MCF 10A (cell line): Measurements from ENCODE around the gene CEACAM5. TPM values are rescaled to one million over a fixed set of nuclear protein-coding genes. Genes with fewer than 3 reads are reported as not detected.

Source experiments
- BruUV-seq: library from RNA; stranded (reverse); fragments of 400-500 nt; replicated peaks from 2 replicates; lab custom pipeline; 2021; lab: Mats Ljungman, UMichigan
- CTCF ChIA-PET: fragments of 300-600 bp; sonication (Branson Sonifier 250); formaldehyde crosslinking; extraction: SDS; loops from one replicate; lab custom pipeline; 2021; ENCODE audit warnings: antibody characterized with exemption, inconsistent platforms; lab: Yijun Ruan, JAX
- POLR2A ChIA-PET: fragments of 300-600, 350-650 bp; sonication (Branson Sonifier 250); formaldehyde crosslinking; extraction: SDS; loops from one replicate; lab custom pipeline; 2020; ENCODE audit warnings: antibody characterized with exemption, inconsistent platforms; lab: Yijun Ruan, JAX
- DNase-seq: peaks from one replicate; pipeline ENCODE4 v3.0.0-alpha.2; 2018; ENCODE audit not compliant: unreplicated experiment
- H3K27ac Mint-ChIP-seq: one replicate; pipeline ENCODE4 v1.8.0; 2022; ENCODE audit warnings: mild to moderate bottlenecking, low read depth, mixed read lengths; ENCODE audit not compliant: unreplicated experiment
- H3K27me3 Mint-ChIP-seq: one replicate; pipeline ENCODE4 v1.8.0; 2022; ENCODE audit warnings: mixed read lengths; ENCODE audit not compliant: insufficient read depth, unreplicated experiment
- H3K36me3 Mint-ChIP-seq: one replicate; pipeline ENCODE4 v1.8.0; 2022; ENCODE audit warnings: mild to moderate bottlenecking, moderate library complexity, mixed read lengths; ENCODE audit not compliant: insufficient read depth, unreplicated experiment
- H3K4me1 Mint-ChIP-seq: one replicate; pipeline ENCODE4 v1.8.0; 2022; ENCODE audit warnings: mixed read lengths; ENCODE audit not compliant: insufficient read depth, unreplicated experiment
- H3K4me3 Mint-ChIP-seq: one replicate; pipeline ENCODE4 v1.8.0; 2022; ENCODE audit warnings: mild to moderate bottlenecking, moderate library complexity, mixed read lengths; ENCODE audit not compliant: unreplicated experiment
- H3K9me3 Mint-ChIP-seq: one replicate; pipeline ENCODE4 v1.8.0; 2022; ENCODE audit warnings: mixed read lengths; ENCODE audit not compliant: unreplicated experiment
- CTCF ChIP-seq: fragments of 200-600 bp; IDR thresholded peaks from one replicate; pipeline ENCODE4 v1.8.0; 2022; ENCODE audit warnings: antibody characterized with exemption, mild to moderate bottlenecking; ENCODE audit not compliant: unreplicated experiment
- intact Hi-C: fragments of 100-400 bp; cut with micrococcal nuclease; formaldehyde crosslinking; loops from 2 replicates; pipeline ENCODE4 v1.14.1; 2022
- total RNA-seq: library from RNA; stranded (reverse); gene quantifications from 2 replicates; pipeline ENCODE4 v1.2.3, GENCODE V29; 2022

The CEACAM5 gene
- total RNA-seq, 1 experiment from 2014 or later: not detected

GRCh38 chr19:41671486-41671885 is 36.9 kb upstream of the CEACAM5 start:
- Mint-ChIP-seq H3K27ac (no peak overlapping the region), H3K4me3 (no peak overlapping the region), H3K27me3 (peaks cover 73% of the 10 kb centered on the region), H3K9me3 (no peaks in the 10 kb centered on the region), H3K36me3 (no peaks in the 10 kb centered on the region), H3K4me1 (no peaks in the 10 kb centered on the region)
- CTCF ChIA-PET: no interaction called here
- BruUV-seq: no TSS peak
- intact Hi-C loops: no loop called here
- no peak for DNase-seq
- TF ChIP-seq CTCF: no peak
- POLR2A ChIA-PET: no interaction called here

GRCh38 chr19:41682437-41682836 is 26.0 kb upstream of the CEACAM5 start:
- H3K36me3 Mint-ChIP-seq: no peaks in the 10 kb centered on the region
- no peaks in the 10 kb centered on the region for H3K9me3 Mint-ChIP-seq
- intact Hi-C loops: no loop called here
- H3K27me3 Mint-ChIP-seq: peaks cover 85% of the 10 kb centered on the region
- H3K4me1 Mint-ChIP-seq: no peaks in the 10 kb centered on the region
- CTCF ChIA-PET: interaction anchor here (0.6 to 1.3 kb wide), 3 partner anchors 10 to 167 kb away, joined by 3 to 6 read pairs (median 5); no protein-coding TSS in a partner anchor
- H3K4me3 Mint-ChIP-seq: no peak overlapping the region
- no peak overlapping the region for H3K27ac Mint-ChIP-seq
- no TSS peak for BruUV-seq
- DNase-seq: no peak
- POLR2A ChIA-PET: no interaction called here
- no peak for TF ChIP-seq CTCF

GRCh38 chr19:41687419-41687818 is 21.0 kb upstream of the CEACAM5 start:
- intact Hi-C loops: no loop called here
- Mint-ChIP-seq H3K4me1 (no peaks in the 10 kb centered on the region), H3K36me3 (no peaks in the 10 kb centered on the region), H3K9me3 (no peaks in the 10 kb centered on the region), H3K4me3 (no peak overlapping the region), H3K27me3 (peaks cover 84% of the 10 kb centered on the region), H3K27ac (no peak overlapping the region)
- no peak for DNase-seq
- no peak for TF ChIP-seq CTCF
- ChIA-PET POLR2A (no interaction called here), CTCF (interaction anchor here (0.6 kb wide), 1 partner anchor 34 kb away, joined by 3 read pairs; no protein-coding TSS in a partner anchor)
- no TSS peak for BruUV-seq

- ChIA-PET POLR2A (no interaction called here), CTCF (interaction anchor here (0.9 to 1.1 kb wide), 3 partner anchors 14 to 107 kb away, joined by 3 to 4 read pairs (median 4); no protein-coding TSS in a partner anchor)
- intact Hi-C loops: no loop called here
- no peak for DNase-seq
- H3K27ac Mint-ChIP-seq: no peak within 1 kb of the TSS
- H3K36me3 Mint-ChIP-seq: no peaks in the 10 kb centered on the region
- no peaks in the 10 kb centered on the region for H3K4me1 Mint-ChIP-seq
- H3K9me3 Mint-ChIP-seq: no peaks in the 10 kb centered on the region
- TF ChIP-seq CTCF: no peak
- no TSS peak for BruUV-seq
- no peak within 1 kb of the TSS for H3K4me3 Mint-ChIP-seq
- H3K27me3 Mint-ChIP-seq: peaks cover 77% of the 10 kb centered on the region
Observed at GRCh38 chr19:41688098-41688497, 20.3 kb upstream of the CEACAM5 start, which contains the start of gene CEACAM7. Gene CEACAM7 (minus strand): TSS chr19:41688270. CDS start chr19:41688165, 105 bp downstream.
